ENCODE results near the gene UBE2E3.

GRCh38 chr2:181095486-181095885 is 115.1 kb downstream of the UBE2E3 start:
- TF ChIP-seq CTCF (IDR thresholded peaks at IDR 0.05 in 8 of 11, conservative IDR thresholded peaks at IDR 0.05 in 3 of 11) (no peak), POLR2AphosphoS5 (IDR thresholded peaks at IDR 0.05) (no peak), POLR2A (IDR thresholded peaks at IDR 0.05) (no peak)

Measured in spleen (tissue), 7 donors.